ENCODE results near the gene AP1G2.

Gene AP1G2

GRCh38 chr14:23525611-23526010 is 42.0 kb downstream of the AP1G2 start:
- H3K4me3 ChIP-seq: no peak overlapping the region
- H3K36me3 ChIP-seq: peaks cover 0 to 20% (median 0%) of the 10 kb centered on the region in 3 donors
- no peaks in the 10 kb centered on the region for H3K27me3 ChIP-seq
- no peak overlapping the region for H3K27ac ChIP-seq
- no peaks in the 10 kb centered on the region for H3K4me1 ChIP-seq
- no peak for TF ChIP-seq CTCF (IDR thresholded peaks at IDR 0.05)
- intact Hi-C loops (cut with DNase I; ENCODE audit: low total_unique reads): no loop called here
- DNase-seq: no peak
- no peaks in the 10 kb centered on the region for H3K9me3 ChIP-seq

- no peak for DNase-seq
- intact Hi-C loops (cut with DNase I; ENCODE audit: low total_unique reads): no loop called here
- TF ChIP-seq CTCF (IDR thresholded peaks at IDR 0.05): no peak
- H3K36me3 ChIP-seq: peaks cover 0 to 20% (median 0%) of the 10 kb centered on the region in 3 donors
- H3K27ac ChIP-seq: no peak overlapping the region
- no peak overlapping the region for H3K4me3 ChIP-seq
- H3K27me3 ChIP-seq: no peaks in the 10 kb centered on the region
- no peaks in the 10 kb centered on the region for H3K9me3 ChIP-seq
- no peaks in the 10 kb centered on the region for H3K4me1 ChIP-seq
Observed at GRCh38 chr14:23524954-23525353, 42.6 kb downstream of the AP1G2 start.

- H3K9me3 ChIP-seq: no peaks in the 10 kb centered on the region
- no peaks in the 10 kb centered on the region for H3K27me3 ChIP-seq
- no peak for TF ChIP-seq CTCF (IDR thresholded peaks at IDR 0.05)
- no peak overlapping the region for H3K27ac ChIP-seq
- intact Hi-C loops (cut with DNase I; ENCODE audit: low total_unique reads): no loop called here
- DNase-seq: no peak
- peaks cover 0 to 20% (median 0%) of the 10 kb centered on the region in 3 donors for H3K36me3 ChIP-seq
- no peaks in the 10 kb centered on the region for H3K4me1 ChIP-seq
- no peak overlapping the region for H3K4me3 ChIP-seq
Observed at GRCh38 chr14:23523229-23524016, 44.2 kb downstream of the AP1G2 start.

GRCh38 chr14:23522643-23523198 is 44.9 kb downstream of the AP1G2 start:
- no peak for TF ChIP-seq CTCF (IDR thresholded peaks at IDR 0.05)
- H3K36me3 ChIP-seq: peaks cover 0 to 20% (median 0%) of the 10 kb centered on the region in 3 donors
- H3K9me3 ChIP-seq: no peaks in the 10 kb centered on the region
- H3K27ac ChIP-seq: no peak overlapping the region
- no peaks in the 10 kb centered on the region for H3K27me3 ChIP-seq
- intact Hi-C loops (cut with DNase I; ENCODE audit: low total_unique reads): no loop called here
- H3K4me1 ChIP-seq: no peaks in the 10 kb centered on the region
- DNase-seq: no peak
- H3K4me3 ChIP-seq: no peak overlapping the region

- no peak for DNase-seq
- no peak for TF ChIP-seq CTCF (IDR thresholded peaks at IDR 0.05)
- no peaks in the 10 kb centered on the region for H3K4me1 ChIP-seq
- no peak overlapping the region for H3K4me3 ChIP-seq
- H3K36me3 ChIP-seq: peaks cover 0 to 20% (median 0%) of the 10 kb centered on the region in 3 donors
- intact Hi-C loops (cut with DNase I; ENCODE audit: low total_unique reads): no loop called here
- no peaks in the 10 kb centered on the region for H3K27me3 ChIP-seq
- H3K9me3 ChIP-seq: no peaks in the 10 kb centered on the region
- no peak overlapping the region for H3K27ac ChIP-seq
Observed at GRCh38 chr14:23521785-23522640, 45.6 kb downstream of the AP1G2 start.

Data from tibial artery (tissue), 4 donors.